MM.1S (cell line): ENCODE data around the gene FBXL4.

Experiments
- EZH2 ChIP-seq: fragments of 300-600 bp; sonication (generic); optimal IDR thresholded peaks from 2 replicates; pipeline ENCODE3; 2017; ENCODE audit warnings: low read depth, mild to moderate bottlenecking, antibody characterized with exemption, low read length, mixed read lengths
- TF ChIP-seq, protein P1 (sequence below): fragments of 300-600 bp; sonication (generic); IDR thresholded peaks from 2 replicates; pipeline ENCODE4 v1.5.1; 2016; ENCODE audit warnings: antibody characterized with exemption, low read length, mixed read lengths

DNA sequence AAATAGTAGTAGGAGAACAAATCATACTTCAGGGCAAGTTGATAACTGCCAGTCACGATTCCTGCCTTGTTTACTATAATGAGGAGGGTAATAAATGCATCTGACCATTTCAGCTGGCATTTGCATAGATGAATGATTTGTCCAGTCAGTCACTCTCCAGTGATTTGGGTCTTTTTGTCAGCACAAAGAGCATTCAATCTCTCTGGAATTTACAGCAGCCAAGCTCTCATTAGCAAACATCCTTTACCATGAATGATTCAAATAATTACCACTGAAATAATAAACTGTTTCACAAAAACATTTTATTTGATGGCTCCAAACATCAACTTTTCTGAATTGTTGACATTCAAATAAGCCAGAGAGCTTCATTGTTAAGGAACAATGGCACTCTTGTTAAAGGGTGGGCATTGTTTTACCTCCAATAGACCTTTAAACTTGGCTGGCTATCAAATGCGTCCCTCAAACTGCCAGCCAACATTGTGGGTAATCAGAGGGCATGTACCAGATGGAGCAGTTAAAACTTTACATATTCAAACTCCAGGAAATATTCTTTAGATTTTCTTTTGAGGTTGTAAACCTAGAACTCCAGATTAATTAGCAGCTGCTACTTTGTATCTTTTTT lies 30.0 kb upstream of the FBXL4 start:
- TF ChIP-seq EZH2: no peak
- TF ChIP-seq, protein P1, sequence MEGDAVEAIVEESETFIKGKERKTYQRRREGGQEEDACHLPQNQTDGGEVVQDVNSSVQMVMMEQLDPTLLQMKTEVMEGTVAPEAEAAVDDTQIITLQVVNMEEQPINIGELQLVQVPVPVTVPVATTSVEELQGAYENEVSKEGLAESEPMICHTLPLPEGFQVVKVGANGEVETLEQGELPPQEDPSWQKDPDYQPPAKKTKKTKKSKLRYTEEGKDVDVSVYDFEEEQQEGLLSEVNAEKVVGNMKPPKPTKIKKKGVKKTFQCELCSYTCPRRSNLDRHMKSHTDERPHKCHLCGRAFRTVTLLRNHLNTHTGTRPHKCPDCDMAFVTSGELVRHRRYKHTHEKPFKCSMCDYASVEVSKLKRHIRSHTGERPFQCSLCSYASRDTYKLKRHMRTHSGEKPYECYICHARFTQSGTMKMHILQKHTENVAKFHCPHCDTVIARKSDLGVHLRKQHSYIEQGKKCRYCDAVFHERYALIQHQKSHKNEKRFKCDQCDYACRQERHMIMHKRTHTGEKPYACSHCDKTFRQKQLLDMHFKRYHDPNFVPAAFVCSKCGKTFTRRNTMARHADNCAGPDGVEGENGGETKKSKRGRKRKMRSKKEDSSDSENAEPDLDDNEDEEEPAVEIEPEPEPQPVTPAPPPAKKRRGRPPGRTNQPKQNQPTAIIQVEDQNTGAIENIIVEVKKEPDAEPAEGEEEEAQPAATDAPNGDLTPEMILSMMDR: no peak
